D721Med (cell line): ENCODE results near the gene COL5A2.

Source experiments
- DNase-seq: peaks from one replicate; pipeline ENCODE4 v3.0.0; 2011; ENCODE audit warnings: low spot score; ENCODE audit not compliant: insufficient read length
- FAIRE-seq: peaks from 2 replicates; lab custom pipeline; 2011; peaks lifted over from hg19 to GRCh38; lab: Jason Lieb, UNC
- CTCF ChIP-seq: IDR thresholded peaks from 2 replicates; pipeline ENCODE4 v1.5.1; 2012; ENCODE audit warnings: mild to moderate bottlenecking, control low read depth; ENCODE audit not compliant: insufficient read depth; ENCODE audit errors: missing control alignments

The COL5A2 gene

DNA sequence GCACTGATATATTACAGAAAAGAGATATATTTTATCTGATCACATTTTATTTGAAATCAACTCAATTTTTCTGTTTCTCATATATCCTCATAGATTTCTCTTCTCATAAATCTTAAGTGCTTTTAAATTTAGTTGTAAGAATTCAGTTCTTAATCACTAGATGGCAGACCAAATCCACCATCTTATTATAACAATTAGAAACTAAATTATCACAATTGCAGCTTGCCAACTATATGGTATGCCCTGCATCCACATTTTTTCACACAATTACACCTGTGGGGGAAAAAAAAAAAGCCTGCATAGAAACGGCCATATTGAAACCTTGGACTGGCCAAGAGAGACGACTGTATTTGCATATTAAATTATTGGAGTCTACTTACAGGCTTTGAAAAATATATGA, 64.4 kb downstream of the COL5A2 start:
- TF ChIP-seq CTCF: peak; percentile 19
- FAIRE-seq (no peak), DNase-seq (no peak)

GRCh38 chr2:189113963-189114362, 65.6 kb downstream of the COL5A2 start:
- FAIRE-seq (no peak), DNase-seq (no peak)
- TF ChIP-seq CTCF: no peak

- no peak for FAIRE-seq
- TF ChIP-seq CTCF: no peak
These were observed 68.4 kb downstream of the COL5A2 start for GRCh38 chr2:189111063-189111715.

DNA sequence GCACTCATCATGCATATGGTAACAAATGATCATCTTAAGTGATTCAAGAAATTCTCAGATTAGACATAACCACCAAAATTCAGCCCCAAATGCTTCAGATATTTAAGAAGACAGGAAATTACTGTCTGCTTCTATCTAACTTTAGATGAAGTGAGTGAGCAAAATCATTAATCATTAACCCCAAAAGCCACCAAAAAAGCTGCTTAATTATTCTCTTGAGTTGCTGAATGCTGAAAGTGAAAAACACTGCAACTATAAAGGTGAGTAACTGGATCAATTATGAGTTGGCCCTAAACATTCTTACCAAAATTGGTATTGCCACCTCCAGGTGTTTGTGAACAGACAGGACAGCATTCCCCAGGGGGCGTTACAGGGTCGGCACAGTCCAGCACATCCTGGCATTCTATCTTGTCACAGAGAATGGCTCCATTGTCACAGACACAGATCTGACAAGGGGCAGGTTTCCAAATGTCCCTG, 69.6 kb downstream of the COL5A2 start:
- FAIRE-seq (no peak), DNase-seq (no peak)
- no peak for TF ChIP-seq CTCF

More at GRCh38 chr2:189111063-189111715, 68.4 kb downstream of the COL5A2 start:
- DNase-seq: no peak

DNA sequence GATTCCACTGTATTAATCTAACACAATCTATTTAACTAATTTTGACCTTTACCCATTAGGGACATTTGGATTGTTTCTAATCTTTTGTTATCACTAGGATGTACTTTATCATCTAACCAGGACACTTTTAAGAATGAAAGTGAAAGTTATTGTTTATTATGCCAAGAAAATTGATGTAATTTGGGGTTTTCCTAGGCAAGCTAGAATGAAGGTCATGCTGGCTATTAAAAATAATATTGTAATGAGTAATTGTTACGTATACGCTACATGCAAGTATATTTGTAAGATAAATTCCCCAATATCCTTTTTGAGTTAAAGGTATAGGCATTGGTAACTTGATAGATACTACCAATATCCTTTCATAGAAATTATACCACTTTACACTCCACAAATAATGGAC, 74.6 kb downstream of the COL5A2 start:
- DNase-seq (no peak), FAIRE-seq (no peak)
- TF ChIP-seq CTCF: no peak

DNA sequence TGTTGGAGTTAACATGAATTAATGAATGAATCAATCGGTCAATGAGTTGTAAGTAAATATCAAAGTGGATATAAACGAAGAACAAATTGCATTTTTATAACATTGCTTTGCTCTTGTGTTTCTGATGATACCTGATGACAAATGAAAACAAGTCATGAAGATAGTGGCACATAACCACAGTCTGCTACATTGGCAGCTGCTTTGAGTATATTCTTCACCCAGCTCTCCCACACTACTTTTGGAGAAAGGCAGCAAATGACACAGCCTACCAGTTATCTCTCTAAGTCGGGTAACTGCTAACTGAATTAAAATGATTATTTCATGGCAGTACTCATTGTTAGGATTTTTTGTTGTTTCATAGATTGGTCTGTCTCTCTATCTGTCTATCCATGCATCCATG, 76.8 kb downstream of the COL5A2 start:
- no peak for DNase-seq
- no peak for FAIRE-seq
- no peak for TF ChIP-seq CTCF

GRCh38 chr2:189097934-189098333, 81.6 kb downstream of the COL5A2 start:
- FAIRE-seq (no peak), DNase-seq (no peak)
- TF ChIP-seq CTCF: no peak
